AG08396 (cell line): ENCODE measurements around the gene TMEM97.
"Not testable (repeated sequence)": the region's sequence is repeated elsewhere in the genome, so short reads cannot be mapped to it uniquely, and the experiment has no call there.

Source experiments
- DNase-seq: peaks from one replicate; pipeline ENCODE4 v3.0.0; 2012; ENCODE audit warnings: low spot score, mixed read lengths

TMEM97 gene

GRCh38 chr17:28318759-28319597 is at the start of gene TMEM97:
Gene TMEM97, plus strand, starts transcription at chr17:28319200. Its CDS starts 40 bp downstream, at chr17:28319240.
- DNase-seq, result peak; percentile 97

- DNase-seq, result no peak
These were observed 48.9 kb upstream of the TMEM97 start for GRCh38 chr17:28270055-28270454.

GRCh38 chr17:28270926-28271325 is 48.1 kb upstream of the TMEM97 start:
- no peak for DNase-seq

DNA sequence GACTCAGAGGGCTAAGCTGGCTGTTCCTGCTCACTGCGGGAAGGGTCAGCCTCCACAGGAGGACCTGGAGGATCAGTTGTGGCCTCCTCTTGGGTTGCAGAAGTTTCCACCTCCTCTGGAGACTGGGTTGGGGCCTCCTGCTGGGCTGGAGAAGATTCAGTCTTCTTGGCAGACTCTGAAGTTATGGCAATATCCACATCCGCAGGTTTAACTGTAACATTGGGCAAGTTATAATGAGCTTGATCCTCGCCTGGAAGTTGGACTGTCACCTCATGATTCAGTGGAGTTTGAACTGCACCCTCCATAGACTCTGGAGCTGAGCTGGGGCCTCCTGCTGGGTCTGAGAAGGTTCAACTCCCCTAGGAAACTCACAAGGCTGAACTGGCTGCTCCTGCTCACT is 47.6 kb upstream of the TMEM97 start:
- no peak for DNase-seq

GRCh38 chr17:28272166-28272565 is 46.8 kb upstream of the TMEM97 start:
- DNase-seq, result no peak

GRCh38 chr17:28273341-28273740 is 45.7 kb upstream of the TMEM97 start:
- DNase-seq, result not testable (repeated sequence)

GRCh38 chr17:28274591-28275265 is 44.3 kb upstream of the TMEM97 start:
- no peak for DNase-seq

DNA sequence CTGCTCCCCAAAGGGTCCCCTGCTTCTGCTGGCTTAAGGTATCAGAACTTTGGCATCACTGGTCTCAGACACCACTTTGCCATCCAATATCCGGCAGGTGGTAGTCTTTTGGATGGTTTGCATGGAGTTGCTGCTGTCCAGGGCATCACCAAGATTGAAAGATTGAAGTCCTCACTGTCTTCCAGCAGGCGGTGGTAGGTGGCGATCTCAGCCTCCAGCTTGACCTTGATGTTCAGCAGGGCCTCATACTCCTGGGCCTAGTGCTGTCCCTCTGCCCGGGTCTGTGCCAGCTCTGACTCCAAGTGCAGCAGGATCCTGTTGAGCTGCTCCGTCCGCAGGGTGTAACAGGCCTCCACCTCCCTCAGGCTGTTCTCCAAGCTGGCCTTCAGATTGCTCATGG is 43.0 kb upstream of the TMEM97 start:
- DNase-seq, result no peak

GRCh38 chr17:28279411-28279810 is 39.6 kb upstream of the TMEM97 start:
- no peak for DNase-seq

DNA sequence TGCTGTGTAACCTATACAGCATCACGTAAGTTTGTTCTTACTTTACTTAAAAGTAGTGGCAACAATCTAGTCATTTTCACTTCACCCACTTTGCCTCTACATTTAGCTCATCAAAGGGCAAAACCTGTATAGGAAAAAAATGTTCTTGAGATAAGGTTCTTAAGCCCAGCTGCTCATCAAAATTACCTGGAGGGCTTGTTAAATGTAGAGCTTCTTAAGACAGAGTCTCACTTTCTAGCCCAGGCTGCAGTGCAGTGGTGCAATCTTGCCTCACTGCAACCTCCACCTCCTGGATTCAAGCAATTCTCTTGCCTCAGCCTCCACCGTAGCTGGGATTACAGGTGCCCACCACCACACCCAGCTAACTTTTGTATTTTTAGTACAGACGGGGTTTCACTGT is 38.2 kb upstream of the TMEM97 start:
- DNase-seq, result no peak

- no peak for DNase-seq
These were observed 36.4 kb upstream of the TMEM97 start for GRCh38 chr17:28282596-28282995.

DNA sequence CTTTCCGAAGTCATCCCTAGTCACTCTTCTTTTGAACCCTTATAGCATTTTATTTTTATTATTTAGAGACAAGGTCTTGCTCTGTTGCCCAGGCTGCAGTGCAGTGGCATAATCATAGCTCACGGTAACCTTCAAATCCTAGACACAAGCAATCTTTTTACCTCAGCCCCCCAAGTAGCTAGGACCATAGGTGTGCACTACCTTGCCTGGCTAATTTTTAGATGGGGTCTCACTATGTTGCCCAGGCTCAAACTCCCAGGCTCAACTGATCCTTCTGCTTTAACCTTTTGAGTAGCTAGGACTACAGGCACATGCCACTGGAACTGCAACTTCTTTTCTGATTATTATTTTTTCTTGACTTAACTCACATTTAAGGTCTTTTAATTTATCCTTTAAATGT is 33.0 kb upstream of the TMEM97 start:
- DNase-seq, result no peak

DNA sequence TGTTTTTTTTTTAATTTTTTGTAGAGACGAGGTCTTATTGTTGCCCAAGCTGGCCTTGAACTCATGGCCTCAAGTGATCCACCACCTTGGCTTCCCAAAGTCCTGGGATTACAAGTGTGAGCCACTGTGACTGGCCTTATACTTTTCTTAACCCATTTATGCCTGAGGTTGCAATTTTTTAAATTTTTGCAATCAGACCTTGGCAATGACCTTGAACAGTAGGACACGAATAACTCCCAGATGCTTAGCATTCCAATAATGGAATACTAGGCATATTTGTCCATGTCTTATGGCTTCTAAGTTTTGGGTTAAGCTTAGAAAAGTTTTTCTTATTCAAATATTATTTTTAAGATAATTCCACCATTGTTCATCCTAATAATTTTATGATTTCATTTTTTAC is 28.3 kb upstream of the TMEM97 start:
- DNase-seq, result no peak

- no peak for DNase-seq
These were observed 27.1 kb upstream of the TMEM97 start for GRCh38 chr17:28291780-28292330.

GRCh38 chr17:28292878-28293277 is 26.1 kb upstream of the TMEM97 start:
- not testable (repeated sequence) for DNase-seq

- DNase-seq, result no peak
These were observed 25.0 kb upstream of the TMEM97 start for GRCh38 chr17:28293994-28294393.

DNA sequence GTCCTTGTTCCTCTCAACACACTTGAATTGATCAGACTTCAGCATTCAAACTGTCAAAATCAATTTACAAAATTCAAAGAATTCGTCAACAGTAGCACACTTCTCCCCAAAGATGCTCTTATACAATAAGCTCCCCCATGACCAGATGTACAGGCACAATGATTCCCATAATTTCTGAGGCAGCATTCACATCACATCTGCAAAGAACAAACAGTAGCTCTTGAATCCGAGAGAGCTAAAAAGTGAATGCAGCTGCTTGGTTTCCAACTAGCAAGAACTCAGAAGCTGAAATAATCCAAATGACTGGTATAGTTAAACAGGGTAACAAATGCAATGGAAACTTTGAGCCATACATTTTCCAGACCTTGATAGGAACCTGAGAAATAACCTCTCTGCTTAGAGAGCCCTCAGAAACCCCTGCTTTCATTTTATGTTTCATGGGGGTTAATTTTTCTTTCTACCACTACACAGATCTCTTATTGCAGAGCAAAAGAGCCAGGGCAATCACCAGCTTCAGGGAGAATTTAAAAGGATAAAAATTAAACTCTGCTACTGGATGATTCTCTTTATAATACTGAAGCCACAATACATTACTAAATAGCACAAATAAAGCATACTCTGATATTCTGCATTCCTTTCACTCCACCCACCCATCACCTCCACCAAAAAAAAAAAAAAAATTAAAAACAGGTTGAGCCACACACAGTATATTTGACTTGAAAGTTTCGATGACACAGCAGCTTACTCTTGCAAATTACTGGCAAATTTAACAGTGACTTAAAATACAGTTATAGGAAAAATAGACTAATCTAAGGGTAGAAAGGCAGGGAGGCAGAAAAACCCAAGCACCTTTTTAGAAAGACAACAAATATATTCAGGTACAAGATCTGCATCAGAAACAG is 23.1 kb upstream of the TMEM97 start:
- no peak for DNase-seq

- no peak for DNase-seq
These were observed 20.6 kb upstream of the TMEM97 start for GRCh38 chr17:28298449-28298848.

GRCh38 chr17:28306954-28307401 is 12.0 kb upstream of the TMEM97 start:
- DNase-seq, result no peak

GRCh38 chr17:28313841-28314240 is 5.2 kb upstream of the TMEM97 start:
- DNase-seq, result no peak

DNA sequence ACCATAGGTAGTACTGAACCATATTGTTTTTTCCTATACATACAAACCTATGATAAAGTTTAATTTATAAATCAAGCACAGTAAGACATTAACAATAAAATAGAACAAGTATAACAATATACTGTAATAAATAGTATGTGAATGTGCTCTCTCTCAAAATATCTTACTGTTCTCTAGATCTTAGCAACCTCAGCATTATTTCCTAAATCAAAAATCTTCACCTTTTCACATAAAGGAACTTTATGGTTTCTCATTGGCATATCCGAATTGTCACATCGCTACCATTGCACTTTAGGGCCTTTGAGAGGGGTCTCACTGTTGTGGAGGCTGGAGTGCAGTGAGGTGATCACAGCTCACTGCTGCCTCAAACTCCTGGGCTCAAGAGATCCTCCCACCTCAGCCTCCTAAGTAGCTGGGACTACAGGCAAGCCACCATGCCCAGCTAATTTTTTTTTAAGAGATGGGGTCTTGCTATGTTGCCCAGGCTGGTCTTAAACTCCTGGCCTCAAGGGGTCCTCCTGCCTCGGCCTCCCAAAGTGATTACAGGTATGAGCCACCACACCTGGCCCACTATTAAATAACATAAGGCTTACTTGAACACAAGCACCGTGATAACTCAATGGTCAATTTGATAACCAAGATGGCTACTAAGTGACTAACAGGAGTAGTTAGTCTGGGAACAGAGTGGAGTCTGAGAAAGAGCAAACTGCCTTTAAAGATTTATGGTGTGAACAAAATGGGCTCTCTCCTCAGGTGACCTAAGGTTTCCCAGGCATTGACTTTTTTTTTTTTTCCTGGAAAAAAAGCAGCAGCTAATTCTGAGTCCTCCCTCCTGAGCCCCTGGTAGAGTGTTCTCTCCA is 2.9 kb upstream of the TMEM97 start:
- no peak for DNase-seq
